ENCODE results near the gene UBR3. TPM values are rescaled to one million over a fixed set of nuclear protein-coding genes. Genes with fewer than 3 reads are reported as not detected.

The UBR3 gene
- total RNA-seq, 1 donor from 2014 or later, result 35.6 TPM

DNA sequence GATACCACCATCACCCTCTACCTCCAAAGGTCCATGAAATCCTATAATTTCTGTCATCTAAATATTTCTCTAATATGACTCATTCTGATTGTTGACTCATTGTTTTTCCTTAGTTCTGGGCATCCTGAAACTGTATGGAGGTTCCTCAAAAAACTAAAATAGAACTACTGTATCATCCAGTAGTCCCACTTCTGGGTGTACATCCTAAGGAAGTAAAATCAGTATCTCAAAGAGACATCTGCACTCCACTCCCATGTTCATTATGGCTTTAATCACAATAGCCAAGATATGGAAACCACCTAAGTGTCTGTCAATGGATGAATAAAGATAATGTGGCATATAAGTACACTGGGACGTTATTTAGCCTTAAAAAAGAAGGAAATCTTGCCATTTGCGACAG, 224.9 kb downstream of the UBR3 start:
- ATAC-seq (ENCODE audit: low read depth), result no peak

DNA sequence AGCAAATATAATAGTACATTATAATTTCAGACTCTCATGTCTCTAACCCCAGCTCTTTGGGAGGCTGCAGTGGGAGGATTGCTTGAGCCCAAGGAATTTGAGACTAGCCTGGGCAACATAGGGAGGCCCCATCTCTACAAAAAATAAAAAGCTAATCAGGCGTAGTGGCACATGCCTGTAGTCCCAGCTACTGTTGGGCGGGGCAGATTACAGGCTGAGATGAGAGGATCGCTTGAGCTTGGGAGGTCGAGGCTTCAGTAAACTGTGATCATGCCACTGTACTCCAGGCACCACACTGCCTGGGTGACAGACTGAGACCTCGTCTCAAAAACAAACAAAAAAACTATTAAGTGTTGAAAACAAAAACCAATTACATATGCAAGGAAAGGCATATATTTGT, 227.7 kb downstream of the UBR3 start:
- TF ChIP-seq, protein P1, sequence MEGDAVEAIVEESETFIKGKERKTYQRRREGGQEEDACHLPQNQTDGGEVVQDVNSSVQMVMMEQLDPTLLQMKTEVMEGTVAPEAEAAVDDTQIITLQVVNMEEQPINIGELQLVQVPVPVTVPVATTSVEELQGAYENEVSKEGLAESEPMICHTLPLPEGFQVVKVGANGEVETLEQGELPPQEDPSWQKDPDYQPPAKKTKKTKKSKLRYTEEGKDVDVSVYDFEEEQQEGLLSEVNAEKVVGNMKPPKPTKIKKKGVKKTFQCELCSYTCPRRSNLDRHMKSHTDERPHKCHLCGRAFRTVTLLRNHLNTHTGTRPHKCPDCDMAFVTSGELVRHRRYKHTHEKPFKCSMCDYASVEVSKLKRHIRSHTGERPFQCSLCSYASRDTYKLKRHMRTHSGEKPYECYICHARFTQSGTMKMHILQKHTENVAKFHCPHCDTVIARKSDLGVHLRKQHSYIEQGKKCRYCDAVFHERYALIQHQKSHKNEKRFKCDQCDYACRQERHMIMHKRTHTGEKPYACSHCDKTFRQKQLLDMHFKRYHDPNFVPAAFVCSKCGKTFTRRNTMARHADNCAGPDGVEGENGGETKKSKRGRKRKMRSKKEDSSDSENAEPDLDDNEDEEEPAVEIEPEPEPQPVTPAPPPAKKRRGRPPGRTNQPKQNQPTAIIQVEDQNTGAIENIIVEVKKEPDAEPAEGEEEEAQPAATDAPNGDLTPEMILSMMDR (IDR thresholded peaks at IDR 0.05), result no peak
- no peaks in the 10 kb centered on the region for H3K27me3 Mint-ChIP-seq
- CTCF ChIA-PET, result no interaction called here

More for the DNA sequence above, 224.9 kb downstream of the UBR3 start:
- Mint-ChIP-seq H3K36me3 (ENCODE audit: low read depth) (peaks cover 59% of the 10 kb centered on the region), H3K27ac (no peak overlapping the region), H3K27me3 (no peaks in the 10 kb centered on the region), H3K4me1 (no peaks in the 10 kb centered on the region), H3K9me3 (no peaks in the 10 kb centered on the region), H3K4me3 (no peak overlapping the region)
- CTCF ChIA-PET, result no interaction called here
- TF ChIP-seq, protein P1 (IDR thresholded peaks at IDR 0.05), result no peak
- no peak for DNase-seq
- intact Hi-C loops (cut with micrococcal nuclease), result no loop called here
- POLR2A ChIA-PET, result no interaction called here

DNA sequence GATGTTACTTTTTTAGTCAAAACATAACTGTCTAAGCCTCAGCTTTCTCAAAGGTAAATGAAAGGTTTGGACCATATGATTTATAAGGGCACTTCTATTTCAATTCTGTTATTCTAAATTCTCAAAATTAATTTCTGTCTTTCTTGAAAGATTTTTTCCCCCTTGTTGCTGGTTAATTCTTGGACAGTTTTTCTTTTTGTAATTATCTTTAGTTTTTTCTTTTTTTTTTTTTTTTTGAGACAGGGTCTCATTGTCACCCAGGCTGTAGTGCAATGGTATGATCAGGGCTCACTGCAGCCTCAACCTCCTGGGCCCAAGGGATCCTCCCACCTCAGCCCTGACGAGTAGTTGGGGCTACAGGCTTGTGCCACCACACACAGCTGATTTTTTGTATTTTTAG, 229.6 kb downstream of the UBR3 start:
- DNase-seq, result no peak
- CTCF ChIA-PET, result no interaction called here
- no peak overlapping the region for H3K27ac Mint-ChIP-seq

More for the DNA sequence above, 227.7 kb downstream of the UBR3 start:
- no peak for DNase-seq
- no peaks in the 10 kb centered on the region for H3K9me3 Mint-ChIP-seq
- H3K4me1 Mint-ChIP-seq, result peaks cover 4% of the 10 kb centered on the region
- intact Hi-C loops (cut with micrococcal nuclease), result no loop called here
- H3K36me3 Mint-ChIP-seq (ENCODE audit: low read depth), result peaks cover 60% of the 10 kb centered on the region
- H3K4me3 Mint-ChIP-seq, result no peak overlapping the region
- H3K27ac Mint-ChIP-seq, result no peak overlapping the region
- ATAC-seq (ENCODE audit: low read depth), result no peak
- POLR2A ChIA-PET, result no interaction called here

DNA sequence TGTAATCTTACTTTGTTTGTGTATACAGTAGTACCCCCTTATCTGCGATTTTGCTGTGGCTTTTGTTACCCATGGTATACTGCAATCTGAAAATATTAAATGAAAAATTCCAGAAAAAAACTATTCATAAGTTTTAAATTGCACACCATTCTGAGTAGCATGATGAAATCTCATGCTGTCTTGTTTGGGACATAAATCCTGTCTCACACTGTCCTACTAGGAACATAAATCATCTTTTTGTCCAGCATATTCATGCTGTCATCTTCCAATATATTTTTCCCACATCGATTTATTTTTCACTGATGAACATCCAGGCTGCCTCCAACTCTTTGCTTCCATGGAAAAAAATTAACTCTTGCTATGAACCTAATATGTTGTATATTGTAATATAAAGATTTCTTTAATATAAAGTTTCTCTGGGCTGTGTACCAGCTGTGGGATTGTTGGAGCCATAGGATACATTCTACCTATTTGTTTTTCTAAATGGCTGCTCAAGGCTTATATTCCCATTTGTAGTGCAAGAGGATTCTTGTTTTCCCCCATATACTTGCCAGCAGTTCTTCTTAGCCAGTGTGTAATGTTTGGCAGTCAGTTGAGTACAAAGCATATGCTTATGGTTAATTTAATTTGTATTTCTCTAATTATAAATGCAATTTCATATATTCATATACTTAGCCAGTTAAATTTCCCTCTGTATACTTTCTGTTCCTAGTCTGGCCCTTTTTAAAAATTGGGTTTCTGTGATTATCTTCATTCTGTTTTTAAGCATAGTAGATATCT, 236.4 kb downstream of the UBR3 start:
- Mint-ChIP-seq H3K4me1 (no peaks in the 10 kb centered on the region), H3K27ac (no peak overlapping the region), H3K36me3 (ENCODE audit: low read depth) (peaks cover 56% of the 10 kb centered on the region), H3K9me3 (no peaks in the 10 kb centered on the region), H3K4me3 (no peak overlapping the region), H3K27me3 (no peaks in the 10 kb centered on the region)
- intact Hi-C loops (cut with micrococcal nuclease), result no loop called here
- ChIA-PET POLR2A (no interaction called here), CTCF (no interaction called here)
- TF ChIP-seq, protein P1 (IDR thresholded peaks at IDR 0.05), result no peak
- ATAC-seq (ENCODE audit: low read depth), result no peak
- no peak for DNase-seq

More for the DNA sequence above, 229.6 kb downstream of the UBR3 start:
- POLR2A ChIA-PET, result no interaction called here
- Mint-ChIP-seq H3K4me3 (no peak overlapping the region), H3K4me1 (peaks cover 4% of the 10 kb centered on the region), H3K27me3 (no peaks in the 10 kb centered on the region), H3K9me3 (no peaks in the 10 kb centered on the region), H3K36me3 (ENCODE audit: low read depth) (peaks cover 59% of the 10 kb centered on the region)
- TF ChIP-seq, protein P1 (IDR thresholded peaks at IDR 0.05), result no peak
- ATAC-seq (ENCODE audit: low read depth), result no peak
- intact Hi-C loops (cut with micrococcal nuclease), result no loop called here

DNA sequence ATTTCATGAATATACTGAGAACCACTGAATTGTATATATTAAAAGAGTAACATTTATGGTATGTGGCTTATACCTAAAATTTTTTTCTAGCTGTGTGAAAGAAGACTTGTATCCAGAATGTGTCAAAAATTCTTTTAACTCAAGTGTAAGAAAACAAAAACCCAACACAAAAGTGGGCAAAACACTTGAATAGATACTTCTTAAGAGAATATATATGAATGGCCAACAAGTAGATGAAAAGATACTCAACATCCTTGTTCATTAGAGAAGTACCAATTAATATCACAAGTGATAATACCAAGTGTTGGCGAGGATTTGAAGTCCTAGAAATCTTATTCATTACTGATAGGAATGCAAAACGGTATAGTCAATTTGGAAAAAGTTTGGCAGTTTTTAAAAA, 243.5 kb downstream of the UBR3 start:
- intact Hi-C loops (cut with micrococcal nuclease), result no loop called here
- TF ChIP-seq, protein P1 (IDR thresholded peaks at IDR 0.05), result no peak
- H3K4me3 Mint-ChIP-seq, result no peak overlapping the region
- DNase-seq (no peak), ATAC-seq (ENCODE audit: low read depth) (no peak)
- no peak overlapping the region for H3K27ac Mint-ChIP-seq
- H3K36me3 Mint-ChIP-seq (ENCODE audit: low read depth), result peaks cover 72% of the 10 kb centered on the region
- H3K9me3 Mint-ChIP-seq, result peaks cover 11% of the 10 kb centered on the region
- CTCF ChIA-PET, result no interaction called here
- no peaks in the 10 kb centered on the region for H3K27me3 Mint-ChIP-seq
- H3K4me1 Mint-ChIP-seq, result peaks cover 4% of the 10 kb centered on the region
- POLR2A ChIA-PET, result no interaction called here

Measured in activated B cell treated with CpG ODN at 0.5 μM for 24 hours (primary cell).